ENCODE results near the gene AKR7A3. TPM values are rescaled to one million over a fixed set of nuclear protein-coding genes. Genes with fewer than 3 reads are reported as not detected.
"Not testable (repeated sequence)": the region's sequence is repeated elsewhere in the genome, so short reads cannot be mapped to it uniquely, and the experiment has no call there.

AKR7A3 gene
- total RNA-seq, 1 donor from 2014 or later = 1.5 TPM

DNA sequence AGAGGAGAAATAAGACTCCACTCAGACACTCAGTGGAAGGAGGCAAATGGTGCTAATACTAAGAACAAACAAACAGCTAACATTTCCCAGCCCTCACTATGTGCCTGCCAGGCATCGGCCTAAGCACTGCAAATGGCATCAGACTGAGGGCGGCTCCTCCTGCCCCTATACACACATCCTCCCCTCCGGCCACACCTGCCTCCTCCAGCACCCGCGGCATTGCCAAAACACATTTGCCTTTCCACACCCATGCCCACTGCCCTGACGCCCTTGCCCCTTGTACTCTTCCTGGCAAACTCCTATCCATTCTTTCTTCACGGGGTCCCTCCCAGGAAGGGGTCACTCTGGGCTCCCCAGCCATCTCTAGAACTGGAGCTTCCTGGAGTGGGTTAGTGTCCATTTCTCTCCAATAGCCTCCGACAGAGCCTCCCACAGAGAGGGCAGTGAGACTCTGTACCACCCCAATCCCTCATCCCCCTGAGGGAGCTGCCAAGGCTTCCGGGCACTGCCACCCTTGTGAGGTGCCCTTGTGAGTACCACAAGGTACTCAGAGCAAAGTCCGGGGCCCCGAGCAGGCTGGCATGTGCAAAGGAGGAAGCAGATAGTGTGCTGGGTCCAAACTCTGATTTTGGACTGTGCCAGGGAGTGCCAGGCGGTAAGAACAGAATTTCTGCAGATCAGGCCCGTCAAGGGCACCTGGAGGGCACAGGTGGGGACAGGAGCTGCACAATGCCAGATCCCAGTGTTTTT lies 959 bp downstream of the AKR7A3 start:
- Mint-ChIP-seq H3K4me3 (ENCODE audit: unreplicated experiment) (no peak overlapping the region), H3K27ac (ENCODE audit: unreplicated experiment) (no peak overlapping the region), H3K9me3 (ENCODE audit: unreplicated experiment) (no peaks in the 10 kb centered on the region)

DNA sequence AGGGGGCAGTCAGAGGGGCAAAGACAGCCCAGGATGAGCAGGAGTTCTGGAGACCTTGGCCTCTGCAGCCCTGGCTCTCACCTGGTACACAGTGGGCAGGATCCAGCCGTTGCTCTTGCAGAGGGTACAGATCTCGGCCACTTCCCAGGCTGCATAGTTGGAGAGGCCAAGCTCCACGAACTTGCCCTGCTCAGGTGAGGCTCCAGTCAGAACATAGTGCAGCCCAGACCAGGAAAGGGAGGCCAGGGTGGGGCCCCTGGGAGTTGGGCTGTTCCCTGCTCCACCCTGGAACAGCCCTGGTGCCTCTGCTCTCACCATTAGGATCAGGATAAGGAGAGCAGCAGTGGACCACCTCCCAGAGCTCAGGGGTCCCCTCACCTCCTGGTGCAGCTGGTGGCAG lies 2.8 kb downstream of the AKR7A3 start:
- not testable (repeated sequence) for H3K4me3 Mint-ChIP-seq (ENCODE audit: unreplicated experiment); H3K4me1 Mint-ChIP-seq (ENCODE audit: unreplicated experiment); H3K36me3 Mint-ChIP-seq (ENCODE audit: unreplicated experiment); H3K27me3 Mint-ChIP-seq (ENCODE audit: unreplicated experiment); DNase-seq (ENCODE audit: extremely low spot score, unreplicated experiment); H3K27ac Mint-ChIP-seq (ENCODE audit: unreplicated experiment); H3K9me3 Mint-ChIP-seq (ENCODE audit: unreplicated experiment)

More for the DNA sequence above, 959 bp downstream of the AKR7A3 start:
- Mint-ChIP-seq H3K4me1 (ENCODE audit: unreplicated experiment) (peaks cover 6% of the 10 kb centered on the region), H3K36me3 (ENCODE audit: unreplicated experiment) (peaks cover 14% of the 10 kb centered on the region), H3K27me3 (ENCODE audit: unreplicated experiment) (no peaks in the 10 kb centered on the region)
- TF ChIP-seq, protein P1, sequence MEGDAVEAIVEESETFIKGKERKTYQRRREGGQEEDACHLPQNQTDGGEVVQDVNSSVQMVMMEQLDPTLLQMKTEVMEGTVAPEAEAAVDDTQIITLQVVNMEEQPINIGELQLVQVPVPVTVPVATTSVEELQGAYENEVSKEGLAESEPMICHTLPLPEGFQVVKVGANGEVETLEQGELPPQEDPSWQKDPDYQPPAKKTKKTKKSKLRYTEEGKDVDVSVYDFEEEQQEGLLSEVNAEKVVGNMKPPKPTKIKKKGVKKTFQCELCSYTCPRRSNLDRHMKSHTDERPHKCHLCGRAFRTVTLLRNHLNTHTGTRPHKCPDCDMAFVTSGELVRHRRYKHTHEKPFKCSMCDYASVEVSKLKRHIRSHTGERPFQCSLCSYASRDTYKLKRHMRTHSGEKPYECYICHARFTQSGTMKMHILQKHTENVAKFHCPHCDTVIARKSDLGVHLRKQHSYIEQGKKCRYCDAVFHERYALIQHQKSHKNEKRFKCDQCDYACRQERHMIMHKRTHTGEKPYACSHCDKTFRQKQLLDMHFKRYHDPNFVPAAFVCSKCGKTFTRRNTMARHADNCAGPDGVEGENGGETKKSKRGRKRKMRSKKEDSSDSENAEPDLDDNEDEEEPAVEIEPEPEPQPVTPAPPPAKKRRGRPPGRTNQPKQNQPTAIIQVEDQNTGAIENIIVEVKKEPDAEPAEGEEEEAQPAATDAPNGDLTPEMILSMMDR (IDR thresholded peaks at IDR 0.05) = no peak
- DNase-seq (ENCODE audit: extremely low spot score, unreplicated experiment) = no peak

DNA sequence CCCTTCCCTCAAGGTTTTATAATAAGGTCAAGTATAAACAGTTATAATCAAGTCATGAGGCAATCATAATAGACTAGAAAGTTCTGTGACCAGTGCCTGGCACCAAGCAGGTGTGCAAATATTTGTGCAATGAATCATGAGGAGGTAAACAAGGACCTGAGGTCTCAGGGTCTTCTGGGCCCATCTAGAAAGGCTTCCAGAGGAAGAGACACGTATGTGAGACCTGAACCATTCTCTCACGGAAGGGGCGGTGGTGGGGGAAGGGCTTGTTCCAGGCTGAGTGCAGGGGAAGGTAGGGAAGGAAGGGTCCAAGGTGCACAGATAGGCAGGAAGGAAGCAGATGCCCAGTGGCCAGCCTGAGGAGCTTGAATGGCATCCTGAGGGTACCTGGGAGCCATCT lies 3.2 kb downstream of the AKR7A3 start:
- not testable (repeated sequence) for DNase-seq (ENCODE audit: extremely low spot score, unreplicated experiment); H3K9me3 Mint-ChIP-seq (ENCODE audit: unreplicated experiment); H3K36me3 Mint-ChIP-seq (ENCODE audit: unreplicated experiment); H3K27me3 Mint-ChIP-seq (ENCODE audit: unreplicated experiment); H3K4me3 Mint-ChIP-seq (ENCODE audit: unreplicated experiment); H3K4me1 Mint-ChIP-seq (ENCODE audit: unreplicated experiment); H3K27ac Mint-ChIP-seq (ENCODE audit: unreplicated experiment)

DNA sequence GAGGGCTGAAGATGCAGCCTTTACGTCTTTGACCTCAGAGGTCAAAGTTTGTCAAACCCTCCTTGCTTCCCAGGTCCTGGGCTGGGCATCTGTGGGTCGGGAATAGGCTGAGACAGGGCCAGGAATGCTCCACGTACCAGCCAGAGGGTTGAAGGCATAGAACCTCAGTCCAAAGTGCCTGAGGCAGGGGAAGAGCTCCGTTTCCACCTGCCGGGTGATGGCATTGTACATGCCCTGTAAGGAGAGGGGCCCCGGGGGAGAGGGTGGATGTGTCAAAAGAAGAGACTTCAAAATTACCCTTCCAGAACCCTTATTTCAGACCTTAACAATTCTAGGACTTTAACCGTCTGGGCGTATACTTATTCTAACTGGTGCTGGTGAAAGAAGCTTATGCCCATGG lies 3.7 kb downstream of the AKR7A3 start:
- DNase-seq (ENCODE audit: extremely low spot score, unreplicated experiment) = no peak
- peaks cover 4% of the 10 kb centered on the region for H3K9me3 Mint-ChIP-seq (ENCODE audit: unreplicated experiment)
- no peak overlapping the region for H3K4me3 Mint-ChIP-seq (ENCODE audit: unreplicated experiment)
- no peak overlapping the region for H3K27ac Mint-ChIP-seq (ENCODE audit: unreplicated experiment)
- TF ChIP-seq, protein P1 (IDR thresholded peaks at IDR 0.05) = no peak
- H3K27me3 Mint-ChIP-seq (ENCODE audit: unreplicated experiment) = no peaks in the 10 kb centered on the region
- H3K36me3 Mint-ChIP-seq (ENCODE audit: unreplicated experiment) = peaks cover 12% of the 10 kb centered on the region
- no peaks in the 10 kb centered on the region for H3K4me1 Mint-ChIP-seq (ENCODE audit: unreplicated experiment)

DNA sequence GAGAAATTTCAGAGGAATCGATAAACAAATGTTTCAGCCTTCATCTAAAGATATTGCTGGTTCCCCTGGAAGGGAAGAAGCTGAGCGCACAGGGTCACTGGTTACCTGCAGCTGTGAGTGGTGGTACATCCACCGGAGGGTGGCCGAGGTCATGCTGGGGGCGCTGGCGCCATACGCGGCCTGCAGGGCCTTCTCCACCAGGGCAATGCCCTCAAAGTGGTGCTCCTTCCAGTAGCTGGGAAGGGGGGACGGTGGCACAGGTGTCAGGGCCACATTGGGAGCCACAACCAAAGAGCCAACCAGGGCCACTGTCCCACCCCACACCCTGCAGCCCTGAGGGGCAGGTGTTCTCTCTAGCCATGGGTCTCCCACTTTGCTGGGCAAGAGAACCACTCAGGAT lies 4.7 kb downstream of the AKR7A3 start:
- Mint-ChIP-seq H3K27me3 (ENCODE audit: unreplicated experiment) (no peaks in the 10 kb centered on the region), H3K4me1 (ENCODE audit: unreplicated experiment) (no peaks in the 10 kb centered on the region), H3K9me3 (ENCODE audit: unreplicated experiment) (peaks cover 9% of the 10 kb centered on the region), H3K4me3 (ENCODE audit: unreplicated experiment) (no peak overlapping the region), H3K27ac (ENCODE audit: unreplicated experiment) (no peak overlapping the region), H3K36me3 (ENCODE audit: unreplicated experiment) (peaks cover 14% of the 10 kb centered on the region)
- TF ChIP-seq, protein P1 (IDR thresholded peaks at IDR 0.05) = no peak
- no peak for DNase-seq (ENCODE audit: extremely low spot score, unreplicated experiment)

DNA sequence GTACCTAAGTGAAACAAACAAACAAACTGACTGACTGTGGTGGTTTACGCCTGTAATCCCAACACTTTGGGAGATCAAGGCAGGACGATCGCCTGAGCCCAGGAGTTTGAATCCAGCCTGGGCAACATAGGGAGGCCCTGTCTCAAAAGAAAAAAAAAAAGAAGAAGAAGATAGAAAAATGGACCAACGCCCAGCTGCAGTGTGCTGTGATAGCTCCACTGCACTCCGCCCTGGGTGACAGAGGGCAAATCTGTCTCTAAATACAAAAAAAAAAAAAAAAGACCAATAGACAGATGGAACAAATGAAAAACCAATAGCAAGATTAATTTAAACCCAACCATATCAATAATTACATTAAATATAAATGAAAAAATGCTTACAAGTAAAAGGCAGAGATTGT lies 13.9 kb downstream of the AKR7A3 start:
- Mint-ChIP-seq H3K4me3 (ENCODE audit: unreplicated experiment) (no peak overlapping the region), H3K27ac (ENCODE audit: unreplicated experiment) (no peak overlapping the region), H3K4me1 (ENCODE audit: unreplicated experiment) (no peaks in the 10 kb centered on the region), H3K36me3 (ENCODE audit: unreplicated experiment) (peaks cover 9% of the 10 kb centered on the region), H3K27me3 (ENCODE audit: unreplicated experiment) (no peaks in the 10 kb centered on the region), H3K9me3 (ENCODE audit: unreplicated experiment) (peaks cover 2% of the 10 kb centered on the region)
- TF ChIP-seq, protein P1 (IDR thresholded peaks at IDR 0.05) = no peak
- no peak for DNase-seq (ENCODE audit: extremely low spot score, unreplicated experiment)

DNA sequence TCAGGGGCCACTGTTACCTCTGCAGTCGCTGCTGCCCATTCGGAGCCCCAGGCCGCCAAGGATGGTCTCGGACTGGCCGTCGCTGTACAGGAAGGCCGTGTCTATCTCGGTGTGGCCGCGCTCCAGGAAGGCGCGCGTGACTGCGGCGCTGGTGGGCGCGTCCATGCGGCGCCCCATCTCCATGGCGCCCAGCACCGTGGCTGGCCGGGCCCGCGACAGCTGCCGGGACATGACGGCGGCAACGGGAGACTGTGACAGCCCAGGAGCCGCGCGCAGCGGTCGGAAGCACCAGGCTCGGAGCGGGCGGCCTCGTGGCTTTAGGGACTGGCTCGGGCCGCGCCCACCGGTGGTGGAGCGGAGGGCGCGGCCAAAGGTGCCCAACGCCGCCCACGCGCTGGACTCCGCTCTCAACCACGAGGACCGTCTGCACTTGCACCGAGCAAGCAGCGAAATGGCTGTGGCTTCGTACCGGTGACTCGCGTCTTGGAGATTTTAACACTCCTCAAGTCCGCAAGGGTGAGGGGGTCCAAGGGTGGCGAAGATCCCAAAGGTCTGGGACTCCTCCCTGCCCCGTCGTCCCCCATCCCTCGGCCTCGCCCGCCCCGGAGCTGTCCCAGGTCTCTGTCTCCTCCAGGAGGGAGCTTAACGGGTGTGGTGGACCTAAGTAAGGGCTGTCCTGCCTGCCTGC lies 14.6 kb downstream of the AKR7A3 start:
- not testable (repeated sequence) for H3K27me3 Mint-ChIP-seq (ENCODE audit: unreplicated experiment); H3K4me1 Mint-ChIP-seq (ENCODE audit: unreplicated experiment); H3K4me3 Mint-ChIP-seq (ENCODE audit: unreplicated experiment); DNase-seq (ENCODE audit: extremely low spot score, unreplicated experiment); H3K9me3 Mint-ChIP-seq (ENCODE audit: unreplicated experiment); H3K36me3 Mint-ChIP-seq (ENCODE audit: unreplicated experiment); H3K27ac Mint-ChIP-seq (ENCODE audit: unreplicated experiment)
